ACC112 (cell line): ENCODE data around the gene ST6GAL1.
"Not testable (repeated sequence)": the region's sequence is repeated elsewhere in the genome, so short reads cannot be mapped to it uniquely, and the experiment has no call there.

Experiments used
- H2AFZ ChIP-seq: fragments of 200-600 bp; sonication (generic); one replicate; pipeline ENCODE4 v1.6.0; 2017; ENCODE audit warnings: antibody characterized with exemption, low read length; ENCODE audit not compliant: unreplicated experiment
- H3K27ac ChIP-seq: fragments of 200-600 bp; sonication (generic); 2 replicates; pipeline ENCODE4 v1.5.1; 2014; ENCODE audit warnings: low read depth, mild to moderate bottlenecking, antibody characterized with exemption, low read length, moderate library complexity
- H3K27me3 ChIP-seq: fragments of 200-600 bp; sonication (generic); 2 replicates; pipeline ENCODE4 v1.6.1; 2014; ENCODE audit warnings: mild to moderate bottlenecking, antibody characterized with exemption, low read length, moderate library complexity, mixed read lengths; ENCODE audit not compliant: insufficient read depth
- H3K36me3 ChIP-seq: fragments of 200-600 bp; sonication (generic); 2 replicates; pipeline ENCODE4 v1.6.1; 2016; ENCODE audit warnings: mild to moderate bottlenecking, antibody characterized with exemption, low read length, moderate library complexity, mixed read lengths; ENCODE audit not compliant: insufficient read depth
- H3K4me1 ChIP-seq: fragments of 200-600 bp; sonication (generic); one replicate; pipeline ENCODE4 v1.6.1; 2016; ENCODE audit warnings: low read length, mixed read lengths; ENCODE audit not compliant: insufficient read depth, unreplicated experiment, control insufficient read depth
- H3K4me3 ChIP-seq: fragments of 200-600 bp; sonication (generic); 2 replicates; pipeline ENCODE4 v1.5.1; 2014; ENCODE audit warnings: mild to moderate bottlenecking, low read depth, low read length
- H3K79me2 ChIP-seq: fragments of 200-600 bp; sonication (generic); one replicate; pipeline ENCODE4 v1.6.0; 2016; ENCODE audit warnings: low read length; ENCODE audit not compliant: control insufficient read depth, unreplicated experiment, insufficient read depth

Gene ST6GAL1

GRCh38 chr3:186893071-186893470 lies 37.3 kb upstream of the ST6GAL1 start:
- not testable (repeated sequence) for H3K27ac ChIP-seq, H3K79me2 ChIP-seq, H3K27me3 ChIP-seq, H3K4me3 ChIP-seq, H2AFZ ChIP-seq, H3K4me1 ChIP-seq, H3K36me3 ChIP-seq

- H2AFZ ChIP-seq = no peak overlapping the region
- no peak overlapping the region for H3K4me3 ChIP-seq
- H3K27me3 ChIP-seq = no peaks in the 10 kb centered on the region
- H3K79me2 ChIP-seq = no peaks in the 10 kb centered on the region
- H3K4me1 ChIP-seq = no peaks in the 10 kb centered on the region
- no peak overlapping the region for H3K27ac ChIP-seq
- no peaks in the 10 kb centered on the region for H3K36me3 ChIP-seq
Measured at GRCh38 chr3:186895406-186895805, 34.9 kb upstream of the ST6GAL1 start.

- Histone ChIP-seq H3K36me3 (no peaks in the 10 kb centered on the region), H2AFZ (no peak overlapping the region), H3K27ac (no peak overlapping the region), H3K79me2 (no peaks in the 10 kb centered on the region), H3K27me3 (no peaks in the 10 kb centered on the region), H3K4me1 (peaks cover 5% of the 10 kb centered on the region), H3K4me3 (no peak overlapping the region)
Measured at GRCh38 chr3:186896006-186896405, 34.3 kb upstream of the ST6GAL1 start.

GRCh38 chr3:186896875-186897274 lies 33.5 kb upstream of the ST6GAL1 start:
- Histone ChIP-seq H3K27ac (no peak overlapping the region), H3K4me1 (peaks cover 13% of the 10 kb centered on the region), H2AFZ (no peak overlapping the region)

GRCh38 chr3:186901135-186901734 lies 29.1 kb upstream of the ST6GAL1 start:
- Histone ChIP-seq H3K27me3 (no peaks in the 10 kb centered on the region), H3K4me1 (peaks cover 13% of the 10 kb centered on the region), H3K79me2 (no peaks in the 10 kb centered on the region), H2AFZ (peak overlapping the region; percentile 22), H3K27ac (peak overlapping the region; percentile 61), H3K36me3 (no peaks in the 10 kb centered on the region), H3K4me3 (no peak overlapping the region)

More at GRCh38 chr3:186896875-186897274, 33.5 kb upstream of the ST6GAL1 start:
- H3K79me2 ChIP-seq = no peaks in the 10 kb centered on the region
- H3K27me3 ChIP-seq = no peaks in the 10 kb centered on the region
- H3K36me3 ChIP-seq = no peaks in the 10 kb centered on the region
- no peak overlapping the region for H3K4me3 ChIP-seq

- H3K36me3 ChIP-seq = no peaks in the 10 kb centered on the region
- no peaks in the 10 kb centered on the region for H3K79me2 ChIP-seq
- no peak overlapping the region for H2AFZ ChIP-seq
- H3K4me3 ChIP-seq = no peak overlapping the region
- H3K27me3 ChIP-seq = no peaks in the 10 kb centered on the region
- H3K27ac ChIP-seq = no peak overlapping the region
- peaks cover 13% of the 10 kb centered on the region for H3K4me1 ChIP-seq
Measured at GRCh38 chr3:186902154-186902553, 28.2 kb upstream of the ST6GAL1 start.

GRCh38 chr3:186902713-186903112 lies 27.6 kb upstream of the ST6GAL1 start:
- Histone ChIP-seq H3K79me2 (no peaks in the 10 kb centered on the region), H3K27ac (no peak overlapping the region), H3K27me3 (no peaks in the 10 kb centered on the region), H3K4me1 (peaks cover 13% of the 10 kb centered on the region), H3K36me3 (no peaks in the 10 kb centered on the region), H3K4me3 (no peak overlapping the region), H2AFZ (no peak overlapping the region)

- not testable (repeated sequence) for H3K79me2 ChIP-seq, H2AFZ ChIP-seq, H3K27ac ChIP-seq, H3K4me3 ChIP-seq, H3K27me3 ChIP-seq, H3K36me3 ChIP-seq
- peaks cover 13% of the 10 kb centered on the region for H3K4me1 ChIP-seq
Measured at GRCh38 chr3:186903676-186904075, 26.6 kb upstream of the ST6GAL1 start.

GRCh38 chr3:186907075-186907474 lies 23.3 kb upstream of the ST6GAL1 start:
- H3K27ac ChIP-seq, H3K36me3 ChIP-seq, H3K79me2 ChIP-seq, H3K4me3 ChIP-seq, H3K27me3 ChIP-seq, H2AFZ ChIP-seq, H3K4me1 ChIP-seq: not testable (repeated sequence)

- Histone ChIP-seq H2AFZ (no peak overlapping the region), H3K4me1 (no peaks in the 10 kb centered on the region), H3K4me3 (no peak overlapping the region)
Measured at GRCh38 chr3:186909078-186909853, 21.1 kb upstream of the ST6GAL1 start.

More at GRCh38 chr3:186909078-186909853, 21.1 kb upstream of the ST6GAL1 start:
- Histone ChIP-seq H3K36me3 (no peaks in the 10 kb centered on the region), H3K79me2 (no peaks in the 10 kb centered on the region), H3K27ac (no peak overlapping the region), H3K27me3 (no peaks in the 10 kb centered on the region)
